ENCODE results near the gene RNPEPL1. TPM values are rescaled to one million over a fixed set of nuclear protein-coding genes. Genes with fewer than 3 reads are reported as not detected.
A peak's percentile ranks its signal among the peaks of the same experiment; 100 is the strongest.

RNPEPL1 gene
- total RNA-seq, 1 donor from 2014 or later: 196 TPM

DNA sequence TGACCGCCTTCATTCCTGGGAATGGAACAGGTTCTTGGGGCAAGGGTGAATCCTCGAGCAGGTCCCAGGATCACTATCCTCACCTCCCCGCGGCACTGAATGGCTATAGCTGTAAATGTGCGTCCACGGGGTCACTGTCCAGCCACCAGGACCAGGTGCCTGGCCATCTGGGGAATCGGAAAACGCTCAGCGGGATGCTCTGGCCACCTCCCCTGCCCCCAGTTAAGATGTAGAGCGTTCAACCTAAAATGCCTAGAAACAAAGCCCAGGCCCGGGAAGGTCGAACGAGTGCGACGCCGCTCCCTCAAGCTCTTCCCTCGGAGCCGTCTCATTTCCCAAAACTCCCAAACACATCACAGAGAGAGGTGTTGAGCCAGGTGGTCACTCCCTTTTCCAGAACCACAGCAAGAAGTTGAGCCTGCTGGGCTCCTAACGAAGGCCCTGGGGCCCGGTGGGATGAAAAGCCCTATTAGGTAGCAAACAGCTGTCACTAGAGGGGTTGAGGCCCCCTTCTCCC, 17.5 kb downstream of the RNPEPL1 start:
- H3K9me3 ChIP-seq: no peaks in the 10 kb centered on the region
- peak overlapping the region; percentile 97 to 99 for H3K4me3 ChIP-seq
- peak overlapping the region; percentile 94 to 96 for H3K27ac ChIP-seq
- peaks cover 6 to 15% of the 10 kb centered on the region in 2 donors for H3K36me3 ChIP-seq
- TF ChIP-seq, protein P1, sequence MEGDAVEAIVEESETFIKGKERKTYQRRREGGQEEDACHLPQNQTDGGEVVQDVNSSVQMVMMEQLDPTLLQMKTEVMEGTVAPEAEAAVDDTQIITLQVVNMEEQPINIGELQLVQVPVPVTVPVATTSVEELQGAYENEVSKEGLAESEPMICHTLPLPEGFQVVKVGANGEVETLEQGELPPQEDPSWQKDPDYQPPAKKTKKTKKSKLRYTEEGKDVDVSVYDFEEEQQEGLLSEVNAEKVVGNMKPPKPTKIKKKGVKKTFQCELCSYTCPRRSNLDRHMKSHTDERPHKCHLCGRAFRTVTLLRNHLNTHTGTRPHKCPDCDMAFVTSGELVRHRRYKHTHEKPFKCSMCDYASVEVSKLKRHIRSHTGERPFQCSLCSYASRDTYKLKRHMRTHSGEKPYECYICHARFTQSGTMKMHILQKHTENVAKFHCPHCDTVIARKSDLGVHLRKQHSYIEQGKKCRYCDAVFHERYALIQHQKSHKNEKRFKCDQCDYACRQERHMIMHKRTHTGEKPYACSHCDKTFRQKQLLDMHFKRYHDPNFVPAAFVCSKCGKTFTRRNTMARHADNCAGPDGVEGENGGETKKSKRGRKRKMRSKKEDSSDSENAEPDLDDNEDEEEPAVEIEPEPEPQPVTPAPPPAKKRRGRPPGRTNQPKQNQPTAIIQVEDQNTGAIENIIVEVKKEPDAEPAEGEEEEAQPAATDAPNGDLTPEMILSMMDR (IDR thresholded peaks at IDR 0.05): no peak
- DNase-seq (ENCODE audit: low spot score in 2 of 2): no peak
- no peaks in the 10 kb centered on the region for H3K27me3 ChIP-seq
- intact Hi-C loops (cut with DNase I): loop anchor here (1.0 kb wide), 3 partner anchors 17 to 560 kb away; partner anchors contain the start of genes NDUFA10 and RNPEPL1
- peaks cover 20 to 28% of the 10 kb centered on the region in 2 donors for H3K4me1 ChIP-seq

DNA sequence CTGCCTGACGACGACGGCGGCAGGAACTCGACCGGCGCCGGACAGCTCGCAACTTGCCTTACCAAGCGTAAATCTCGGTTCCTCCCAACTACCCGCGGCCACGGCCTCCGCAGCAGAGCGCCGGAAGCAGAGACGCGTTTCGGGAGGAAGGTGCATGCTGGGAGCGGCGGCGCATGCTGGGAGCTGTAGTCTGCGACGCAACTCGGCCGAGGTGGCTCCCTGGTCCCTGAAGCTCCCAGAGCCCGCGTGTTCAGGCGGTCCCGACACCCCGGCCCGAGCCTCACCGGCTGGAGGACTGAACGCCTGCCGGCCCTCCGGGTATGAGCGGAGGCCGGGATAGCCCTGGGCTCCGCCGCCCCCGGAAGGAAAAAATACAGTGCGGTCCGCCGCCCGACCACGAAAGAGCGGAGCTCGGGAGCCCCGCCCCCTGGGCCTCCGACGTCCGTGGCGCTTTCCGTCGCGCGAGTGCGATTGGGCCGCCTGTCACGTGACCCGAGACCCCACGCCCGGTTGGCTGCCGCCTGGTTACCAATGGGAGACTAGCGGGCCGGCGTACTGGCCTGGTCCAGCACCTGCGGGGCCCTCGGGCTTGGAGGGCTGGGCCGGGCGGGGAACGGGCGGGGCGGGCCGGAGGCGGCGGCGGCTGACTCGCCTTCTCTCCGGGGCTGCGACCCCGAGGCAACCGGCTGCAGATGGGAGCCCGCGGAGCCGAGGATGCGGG, 18.1 kb downstream of the RNPEPL1 start, which contains the start of gene CAPN10:
Gene CAPN10, plus strand, starts transcription at position 537 of the 721 bp plus-strand sequence. Its CDS starts 178 bp downstream, at position 715.
- peaks cover 9 to 21% of the 10 kb centered on the region in 2 donors for H3K36me3 ChIP-seq
- no peaks in the 10 kb centered on the region for H3K9me3 ChIP-seq
- peak; percentile 87 to 98 for DNase-seq (ENCODE audit: low spot score in 2 of 2)
- peaks cover 20 to 28% of the 10 kb centered on the region in 2 donors for H3K4me1 ChIP-seq
- TF ChIP-seq, protein P1 (IDR thresholded peaks at IDR 0.05): no peak
- intact Hi-C loops (cut with DNase I): loop anchor here (1.0 kb wide), 3 partner anchors 18 to 561 kb away; partner anchors contain the start of genes NDUFA10 and RNPEPL1
- H3K27me3 ChIP-seq: no peaks in the 10 kb centered on the region
- peak within 1 kb of the TSS; percentile 97 to 99 for H3K4me3 ChIP-seq
- peak within 1 kb of the TSS; percentile 94 to 96 for H3K27ac ChIP-seq

DNA sequence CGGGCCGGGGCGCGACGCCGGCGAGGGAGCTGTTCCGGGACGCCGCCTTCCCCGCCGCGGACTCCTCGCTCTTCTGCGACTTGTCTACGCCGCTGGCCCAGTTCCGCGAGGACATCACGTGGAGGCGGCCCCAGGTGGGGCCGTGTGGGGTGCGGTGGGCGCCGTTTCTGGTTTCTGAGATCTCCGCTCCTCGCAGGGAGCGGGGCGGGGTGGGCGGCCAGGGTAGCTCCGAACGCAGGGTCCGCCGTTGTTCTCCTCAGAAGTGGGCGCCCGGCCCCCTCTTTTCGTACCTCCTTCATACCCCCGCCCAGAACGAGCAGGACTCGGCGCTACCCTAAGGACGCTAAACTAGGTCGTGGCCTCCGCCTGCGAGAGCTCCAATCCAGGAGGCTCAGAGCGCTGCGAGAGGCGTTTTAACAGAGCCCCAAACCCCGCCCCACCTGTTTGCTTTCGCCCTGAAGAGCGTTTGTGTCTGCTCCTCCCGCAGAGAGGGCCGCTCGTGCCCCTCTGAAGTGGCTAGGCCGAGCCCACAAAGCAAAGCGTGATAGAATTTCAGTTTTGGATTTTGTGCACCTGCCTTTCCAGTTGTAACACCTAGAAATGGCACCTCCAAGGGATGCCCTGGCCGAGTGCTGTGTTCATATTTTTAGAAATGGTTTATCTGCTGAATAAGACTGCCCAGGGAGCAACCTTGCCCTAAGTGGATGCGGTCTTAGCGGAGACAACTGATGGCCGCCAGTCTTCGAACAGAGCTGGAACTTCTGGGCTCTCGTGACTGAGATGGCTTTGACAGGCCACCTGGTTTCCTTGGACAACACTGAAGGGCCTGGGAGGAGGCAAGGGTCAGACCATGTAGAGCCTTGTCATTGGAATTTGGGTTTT, 18.9 kb downstream of the RNPEPL1 start:
- Histone ChIP-seq H3K27ac (peak overlapping the region; percentile 94 to 96), H3K36me3 (peaks cover 9 to 26% of the 10 kb centered on the region in 2 donors), H3K9me3 (no peaks in the 10 kb centered on the region), H3K27me3 (no peaks in the 10 kb centered on the region), H3K4me1 (peaks cover 20 to 28% of the 10 kb centered on the region in 2 donors), H3K4me3 (peak overlapping the region; percentile 97 to 99)
- DNase-seq (ENCODE audit: low spot score in 2 of 2): no peak
- TF ChIP-seq, protein P1 (IDR thresholded peaks at IDR 0.05): no peak
- intact Hi-C loops (cut with DNase I): loop anchor here (1.0 kb wide), 3 partner anchors 19 to 562 kb away; partner anchors contain the start of genes NDUFA10 and RNPEPL1

DNA sequence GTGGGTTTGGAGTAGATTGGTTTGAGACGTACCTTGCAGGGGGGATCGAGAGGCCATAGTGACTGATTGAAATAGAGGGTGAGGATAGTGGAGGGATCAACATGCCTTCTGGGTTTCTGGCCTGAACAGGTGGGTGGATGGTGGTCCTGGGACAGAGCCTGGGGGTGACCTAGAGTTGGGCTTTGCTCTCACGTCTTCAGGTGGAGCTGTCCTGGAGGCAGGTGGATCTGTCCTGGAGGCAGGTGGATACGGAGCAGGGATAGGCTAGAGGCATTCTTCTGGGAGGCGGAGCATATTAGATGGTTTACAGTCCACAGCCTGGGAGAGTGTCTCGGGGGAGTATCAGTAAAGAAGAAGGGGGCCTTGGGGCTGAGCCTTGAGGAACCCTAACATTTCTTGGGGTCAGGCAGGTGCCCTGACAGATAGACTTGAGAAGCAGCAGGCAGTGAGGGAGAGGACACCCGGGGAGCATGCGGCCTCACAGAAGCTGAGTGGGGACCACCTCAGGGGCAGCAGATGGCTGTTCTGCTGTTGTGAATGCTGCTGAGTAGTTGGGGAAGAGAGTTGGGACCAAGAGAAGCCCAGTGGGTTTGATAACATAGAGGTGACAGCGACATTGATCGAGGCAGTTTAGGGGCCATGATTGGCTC, 19.8 kb downstream of the RNPEPL1 start:
- H3K9me3 ChIP-seq: no peaks in the 10 kb centered on the region
- intact Hi-C loops (cut with DNase I): no loop called here
- H3K4me3 ChIP-seq: peak overlapping the region; percentile 97 to 99
- DNase-seq (ENCODE audit: low spot score in 2 of 2): no peak
- no peak overlapping the region for H3K27ac ChIP-seq
- H3K36me3 ChIP-seq: peaks cover 9 to 31% of the 10 kb centered on the region in 2 donors
- peaks cover 20 to 28% of the 10 kb centered on the region in 2 donors for H3K4me1 ChIP-seq
- H3K27me3 ChIP-seq: no peaks in the 10 kb centered on the region
- TF ChIP-seq, protein P1 (IDR thresholded peaks at IDR 0.05): no peak

DNA sequence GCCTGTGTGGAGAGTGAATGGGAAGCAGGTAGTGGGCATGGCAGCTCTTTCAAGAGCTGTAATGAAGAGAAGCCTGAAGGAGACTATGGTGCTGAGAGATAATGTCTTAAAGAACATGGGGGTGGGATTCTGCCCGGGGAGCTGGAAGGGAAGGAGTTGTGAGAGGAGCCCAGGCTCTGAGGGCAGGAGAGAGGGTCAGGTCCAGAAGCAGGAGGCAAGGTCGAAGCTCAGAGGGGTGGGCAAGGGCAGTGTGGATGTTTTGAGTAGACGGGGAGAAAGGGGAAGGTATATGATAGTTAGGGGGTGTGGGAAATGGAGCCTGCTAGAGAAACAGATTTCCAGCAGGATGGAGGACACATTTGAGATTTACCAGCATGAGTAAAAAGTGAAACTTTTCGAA, 20.4 kb downstream of the RNPEPL1 start:
- TF ChIP-seq, protein P1 (IDR thresholded peaks at IDR 0.05): no peak
- H3K36me3 ChIP-seq: peaks cover 9 to 31% of the 10 kb centered on the region in 2 donors
- H3K9me3 ChIP-seq: no peaks in the 10 kb centered on the region
- H3K27me3 ChIP-seq: no peaks in the 10 kb centered on the region
- no peak overlapping the region for H3K4me3 ChIP-seq
- intact Hi-C loops (cut with DNase I): no loop called here
- no peak overlapping the region for H3K27ac ChIP-seq
- H3K4me1 ChIP-seq: peaks cover 20 to 28% of the 10 kb centered on the region in 2 donors
- no peak for DNase-seq (ENCODE audit: low spot score in 2 of 2)

Data from ascending aorta (tissue), 2 donors.